HG02870 (cell line): ENCODE results near the gene STX7.

ENCODE experiments used
- ATAC-seq: cut with Tn5 transposase; IDR thresholded peaks from one replicate; pipeline ENCODE4 v1.9.1; 2021; ENCODE audit warnings: mild to moderate bottlenecking, moderate library complexity; ENCODE audit not compliant: unreplicated experiment

The STX7 gene

GRCh38 chr6:132414761-132415160, 98.2 kb downstream of the STX7 start:
- ATAC-seq = no peak

GRCh38 chr6:132414322-132414721, 98.6 kb downstream of the STX7 start:
- no peak for ATAC-seq

- no peak for ATAC-seq
Measured at GRCh38 chr6:132413499-132413802, 99.5 kb downstream of the STX7 start.

- no peak for ATAC-seq
Measured at GRCh38 chr6:132412656-132413498, 100.0 kb downstream of the STX7 start.

- ATAC-seq = no peak
Measured at GRCh38 chr6:132411296-132411695, 101.6 kb downstream of the STX7 start.

GRCh38 chr6:132410830-132411229, 102.1 kb downstream of the STX7 start:
- ATAC-seq = no peak

GRCh38 chr6:132405143-132405915, 107.6 kb downstream of the STX7 start:
- peak; percentile 78 for ATAC-seq

GRCh38 chr6:132404736-132405135, 108.2 kb downstream of the STX7 start:
- ATAC-seq = peak; percentile 8

- no peak for ATAC-seq
Measured at GRCh38 chr6:132404330-132404729, 108.6 kb downstream of the STX7 start.

- ATAC-seq = no peak
Measured at GRCh38 chr6:132401618-132402285, 111.2 kb downstream of the STX7 start.

- no peak for ATAC-seq
Measured at GRCh38 chr6:132400883-132401617, 111.9 kb downstream of the STX7 start, which contains the start of gene MOXD1. MOXD1 (minus strand) TSS chr6:132401475; CDS start chr6:132401426, 49 bp downstream.

GRCh38 chr6:132400555-132400882, 112.4 kb downstream of the STX7 start:
- no peak for ATAC-seq

GRCh38 chr6:132399376-132400074, 113.4 kb downstream of the STX7 start:
- no peak for ATAC-seq
